Measurements from ENCODE around the gene SIGLEC10. TPM values are rescaled to one million over a fixed set of nuclear protein-coding genes. Genes with fewer than 3 reads are reported as not detected.
A peak's percentile ranks its signal among the peaks of the same experiment; 100 is the strongest.
"Not testable (repeated sequence)": the region's sequence is repeated elsewhere in the genome, so short reads cannot be mapped to it uniquely, and the experiment has no call there.

SIGLEC10 gene, protein sequence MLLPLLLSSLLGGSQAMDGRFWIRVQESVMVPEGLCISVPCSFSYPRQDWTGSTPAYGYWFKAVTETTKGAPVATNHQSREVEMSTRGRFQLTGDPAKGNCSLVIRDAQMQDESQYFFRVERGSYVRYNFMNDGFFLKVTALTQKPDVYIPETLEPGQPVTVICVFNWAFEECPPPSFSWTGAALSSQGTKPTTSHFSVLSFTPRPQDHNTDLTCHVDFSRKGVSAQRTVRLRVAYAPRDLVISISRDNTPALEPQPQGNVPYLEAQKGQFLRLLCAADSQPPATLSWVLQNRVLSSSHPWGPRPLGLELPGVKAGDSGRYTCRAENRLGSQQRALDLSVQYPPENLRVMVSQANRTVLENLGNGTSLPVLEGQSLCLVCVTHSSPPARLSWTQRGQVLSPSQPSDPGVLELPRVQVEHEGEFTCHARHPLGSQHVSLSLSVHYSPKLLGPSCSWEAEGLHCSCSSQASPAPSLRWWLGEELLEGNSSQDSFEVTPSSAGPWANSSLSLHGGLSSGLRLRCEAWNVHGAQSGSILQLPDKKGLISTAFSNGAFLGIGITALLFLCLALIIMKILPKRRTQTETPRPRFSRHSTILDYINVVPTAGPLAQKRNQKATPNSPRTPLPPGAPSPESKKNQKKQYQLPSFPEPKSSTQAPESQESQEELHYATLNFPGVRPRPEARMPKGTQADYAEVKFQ
- 1 to 10 TPM; 1.2 to 3.5 (median 1.6) TPM for total RNA-seq

DNA sequence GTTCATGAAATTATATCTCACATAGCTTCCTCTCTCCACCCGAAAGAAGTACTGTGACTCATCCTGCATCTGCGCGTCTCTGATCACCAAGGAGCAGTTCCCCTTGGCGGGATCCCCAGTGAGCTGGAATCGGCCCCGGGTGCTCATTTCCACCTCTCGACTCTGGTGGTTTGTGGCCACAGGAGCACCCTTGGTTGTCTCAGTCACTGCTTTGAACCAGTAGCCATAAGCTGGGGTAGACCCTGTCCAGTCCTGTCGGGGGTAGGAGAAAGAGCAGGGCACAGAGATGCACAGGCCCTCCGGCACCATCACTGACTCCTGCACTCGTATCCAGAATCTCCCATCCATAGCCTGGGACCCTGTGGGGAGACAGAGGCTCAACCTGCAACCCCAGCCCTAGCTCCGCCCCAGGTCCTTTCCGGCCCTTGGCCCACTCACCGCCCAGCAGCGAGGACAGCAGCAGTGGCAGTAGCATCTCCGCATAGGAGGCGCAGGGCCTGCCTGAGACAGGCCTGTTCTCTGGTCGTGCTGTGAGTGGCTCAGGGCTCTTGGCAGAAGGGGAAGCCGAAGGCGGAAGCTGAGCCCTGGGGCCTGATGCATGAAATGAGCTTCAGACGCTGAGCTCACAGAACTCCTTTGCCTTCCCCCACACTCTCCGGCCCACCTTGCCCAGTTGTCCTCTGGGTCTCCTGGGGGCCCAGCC, at the start of gene SIGLEC10:
TSS of gene SIGLEC10 (minus strand) at position 536 of the 703 bp plus-strand sequence. CDS start at position 475, 61 bp downstream.
- no peaks in the 10 kb centered on the region for H3K36me3 ChIP-seq
- TF ChIP-seq POLR2AphosphoS5 (IDR thresholded peaks at IDR 0.05), result no peak
- no peak for TF ChIP-seq EP300 (IDR thresholded peaks at IDR 0.05)
- no peak for TF ChIP-seq POLR2A (IDR thresholded peaks at IDR 0.05)
- TF ChIP-seq, protein P1, sequence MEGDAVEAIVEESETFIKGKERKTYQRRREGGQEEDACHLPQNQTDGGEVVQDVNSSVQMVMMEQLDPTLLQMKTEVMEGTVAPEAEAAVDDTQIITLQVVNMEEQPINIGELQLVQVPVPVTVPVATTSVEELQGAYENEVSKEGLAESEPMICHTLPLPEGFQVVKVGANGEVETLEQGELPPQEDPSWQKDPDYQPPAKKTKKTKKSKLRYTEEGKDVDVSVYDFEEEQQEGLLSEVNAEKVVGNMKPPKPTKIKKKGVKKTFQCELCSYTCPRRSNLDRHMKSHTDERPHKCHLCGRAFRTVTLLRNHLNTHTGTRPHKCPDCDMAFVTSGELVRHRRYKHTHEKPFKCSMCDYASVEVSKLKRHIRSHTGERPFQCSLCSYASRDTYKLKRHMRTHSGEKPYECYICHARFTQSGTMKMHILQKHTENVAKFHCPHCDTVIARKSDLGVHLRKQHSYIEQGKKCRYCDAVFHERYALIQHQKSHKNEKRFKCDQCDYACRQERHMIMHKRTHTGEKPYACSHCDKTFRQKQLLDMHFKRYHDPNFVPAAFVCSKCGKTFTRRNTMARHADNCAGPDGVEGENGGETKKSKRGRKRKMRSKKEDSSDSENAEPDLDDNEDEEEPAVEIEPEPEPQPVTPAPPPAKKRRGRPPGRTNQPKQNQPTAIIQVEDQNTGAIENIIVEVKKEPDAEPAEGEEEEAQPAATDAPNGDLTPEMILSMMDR (IDR thresholded peaks at IDR 0.05), result no peak
- DNase-seq (ENCODE audit: low spot score in 2 of 2), result no peak
- WGBS, result 55% methylated on average over 13 of the region's 21 CpGs
- no peaks in the 10 kb centered on the region for H3K4me1 ChIP-seq
- no peak within 1 kb of the TSS for H3K27ac ChIP-seq
- no peaks in the 10 kb centered on the region for H3K9me3 ChIP-seq
- peaks cover 47% of the 10 kb centered on the region for H3K27me3 ChIP-seq
- H3K4me3 ChIP-seq, result no peak within 1 kb of the TSS

DNA sequence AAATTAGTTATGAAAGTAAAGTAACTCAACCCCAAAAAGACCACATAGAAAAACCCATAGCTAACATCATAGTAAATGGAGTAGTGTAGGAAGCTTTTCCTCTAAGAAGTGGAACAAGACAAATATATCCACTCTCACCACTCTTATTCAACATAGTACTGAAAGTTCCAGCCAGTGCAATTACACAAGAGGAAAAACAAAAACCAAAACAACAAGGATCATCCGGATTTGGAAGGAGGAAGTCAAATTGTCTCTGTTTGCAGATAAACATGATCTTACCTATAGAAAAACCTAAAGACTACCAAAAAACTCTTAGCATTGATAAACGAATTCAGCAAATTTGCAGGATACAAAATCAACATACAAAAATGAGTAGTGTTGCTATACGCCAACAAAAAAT, 49.3 kb upstream of the SIGLEC10 start:
- DNase-seq (ENCODE audit: low spot score in 2 of 2), result no peak
- Histone ChIP-seq H3K27me3 (peaks cover 24% of the 10 kb centered on the region), H3K4me1 (no peaks in the 10 kb centered on the region), H3K36me3 (no peaks in the 10 kb centered on the region), H3K9me3 (no peaks in the 10 kb centered on the region), H3K27ac (no peak overlapping the region), H3K4me3 (no peak overlapping the region)
- 53% methylated on average over 3 of the region's 3 CpGs for WGBS
- TF ChIP-seq, protein P1 (IDR thresholded peaks at IDR 0.05), result no peak

DNA sequence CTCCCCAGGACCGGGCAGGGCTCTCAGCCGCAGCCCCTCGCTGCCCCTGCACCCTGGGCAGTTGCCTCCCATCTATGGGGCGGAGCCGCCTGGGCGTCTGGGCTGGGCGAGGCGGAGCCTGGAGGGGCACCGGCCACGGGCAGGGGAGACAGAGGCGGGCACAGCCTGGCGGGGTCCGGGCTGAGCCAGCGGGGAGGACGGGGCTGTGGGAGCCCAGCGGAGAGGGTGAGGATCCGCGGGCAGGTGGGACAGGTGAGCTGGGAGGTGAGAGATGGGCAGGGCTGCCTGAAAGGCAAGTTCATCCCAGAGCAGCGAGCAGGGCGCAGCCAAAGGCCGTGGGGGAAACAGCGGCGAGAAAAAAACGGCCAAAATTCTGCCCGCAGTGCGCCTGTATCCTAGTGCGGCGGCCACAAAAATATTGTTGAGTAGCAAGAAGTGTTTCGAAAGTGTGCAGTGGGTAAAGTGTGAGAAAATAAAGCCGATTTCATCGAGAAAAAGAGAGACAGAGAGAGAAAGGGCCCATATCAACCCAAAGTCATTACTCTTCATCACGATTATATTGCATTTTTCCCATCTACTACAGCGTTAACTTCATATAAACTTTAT, 46.6 kb upstream of the SIGLEC10 start:
- not testable (repeated sequence) for H3K4me3 ChIP-seq; DNase-seq (ENCODE audit: low spot score in 2 of 2); H3K36me3 ChIP-seq; H3K4me1 ChIP-seq; H3K27ac ChIP-seq; H3K9me3 ChIP-seq
- 29% methylated on average over 15 of the region's 33 CpGs for WGBS
- peaks cover 25% of the 10 kb centered on the region for H3K27me3 ChIP-seq

DNA sequence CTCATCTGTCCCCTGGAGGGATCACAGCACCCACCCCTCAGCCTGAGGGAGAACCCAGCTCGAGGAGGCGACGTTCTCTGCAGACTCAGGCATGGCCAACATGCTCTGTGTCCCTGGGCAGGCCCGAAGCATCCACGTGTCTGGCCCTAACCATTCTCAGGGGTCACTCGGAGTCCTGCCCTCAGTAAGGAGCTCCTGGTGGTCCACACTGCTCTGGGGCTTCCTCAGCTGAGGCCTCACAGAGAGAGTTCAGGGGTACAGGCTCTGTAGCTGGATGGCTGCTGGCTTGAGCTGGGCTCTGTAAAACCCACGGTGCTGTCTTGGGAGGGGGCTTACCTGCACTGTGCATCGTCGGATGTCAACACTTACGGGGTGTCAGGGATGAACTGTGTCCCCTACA, 45.2 kb upstream of the SIGLEC10 start:
- Histone ChIP-seq H3K27me3 (peaks cover 38% of the 10 kb centered on the region), H3K4me1 (no peaks in the 10 kb centered on the region), H3K27ac (no peak overlapping the region), H3K36me3 (no peaks in the 10 kb centered on the region), H3K9me3 (no peaks in the 10 kb centered on the region), H3K4me3 (no peak overlapping the region)
- no peak for DNase-seq (ENCODE audit: low spot score in 2 of 2)
- WGBS, result 80% methylated on average over 4 of the region's 10 CpGs
- TF ChIP-seq POLR2A (IDR thresholded peaks at IDR 0.05) (no peak), POLR2AphosphoS5 (IDR thresholded peaks at IDR 0.05) (no peak), EP300 (IDR thresholded peaks at IDR 0.05) (no peak)
- TF ChIP-seq, protein P1 (IDR thresholded peaks at IDR 0.05), result no peak

DNA sequence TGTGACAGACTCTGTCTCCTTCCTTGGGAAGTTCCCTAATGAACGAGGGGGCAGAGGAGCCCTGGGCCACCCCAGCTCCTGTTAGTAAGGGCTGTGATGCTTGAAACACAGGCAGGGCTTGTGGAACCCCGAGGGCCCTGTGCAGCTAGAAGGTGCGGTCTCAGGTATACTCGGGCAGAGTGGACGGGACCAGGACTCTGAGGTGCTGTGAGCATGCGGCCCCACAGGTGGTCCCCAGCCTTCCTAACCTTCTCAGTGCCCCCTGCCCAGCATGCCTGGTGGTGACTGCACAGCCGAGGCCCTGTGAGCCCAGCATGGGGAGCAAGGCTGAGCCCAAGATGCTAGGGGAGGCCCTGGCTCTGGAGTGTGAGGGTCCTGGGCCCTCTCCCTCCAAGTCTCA, 44.8 kb upstream of the SIGLEC10 start:
- WGBS, result 17% methylated on average over 1 of the region's 7 CpGs
- Histone ChIP-seq H3K27ac (no peak overlapping the region), H3K4me3 (no peak overlapping the region), H3K36me3 (no peaks in the 10 kb centered on the region), H3K9me3 (no peaks in the 10 kb centered on the region), H3K27me3 (peaks cover 42% of the 10 kb centered on the region), H3K4me1 (no peaks in the 10 kb centered on the region)
- peak in 1 of 2 donors; percentile 72 for DNase-seq (ENCODE audit: low spot score in 2 of 2)
- TF ChIP-seq EP300 (IDR thresholded peaks at IDR 0.05) (no peak), POLR2AphosphoS5 (IDR thresholded peaks at IDR 0.05) (no peak), POLR2A (IDR thresholded peaks at IDR 0.05) (no peak)
- TF ChIP-seq, protein P1 (IDR thresholded peaks at IDR 0.05), result no peak
